HG03039 (cell line): ENCODE measurements around the gene TM4SF4.
"Not testable (repeated sequence)": the region's sequence is repeated elsewhere in the genome, so short reads cannot be mapped to it uniquely, and the experiment has no call there.

Experiments
- ATAC-seq: cut with Tn5 transposase; IDR thresholded peaks from one replicate; pipeline ENCODE4 v1.9.1; 2021; ENCODE audit warnings: mild to moderate bottlenecking, moderate library complexity; ENCODE audit not compliant: unreplicated experiment

TM4SF4 gene

GRCh38 chr3:149474250-149474817, at the start of gene TM4SF4:
TM4SF4 (plus strand) TSS chr3:149474697; CDS start chr3:149474878, 181 bp downstream.
- no peak for ATAC-seq

- no peak for ATAC-seq
Observed at GRCh38 chr3:149424918-149425317, 49.6 kb upstream of the TM4SF4 start.

GRCh38 chr3:149426325-149426724, 48.2 kb upstream of the TM4SF4 start:
- no peak for ATAC-seq

- ATAC-seq: no peak
Observed at GRCh38 chr3:149428087-149428486, 46.4 kb upstream of the TM4SF4 start.

- ATAC-seq: no peak
Observed at GRCh38 chr3:149430216-149430615, 44.3 kb upstream of the TM4SF4 start.

- ATAC-seq: no peak
Observed at GRCh38 chr3:149432149-149432548, 42.3 kb upstream of the TM4SF4 start.

GRCh38 chr3:149435996-149436885, 38.3 kb upstream of the TM4SF4 start:
- no peak for ATAC-seq

- ATAC-seq: no peak
Observed at GRCh38 chr3:149437286-149437685, 37.2 kb upstream of the TM4SF4 start.

- no peak for ATAC-seq
Observed at GRCh38 chr3:149437710-149438109, 36.8 kb upstream of the TM4SF4 start.

GRCh38 chr3:149438981-149439380, 35.5 kb upstream of the TM4SF4 start:
- no peak for ATAC-seq

- ATAC-seq: no peak
Observed at GRCh38 chr3:149441642-149442041, 32.9 kb upstream of the TM4SF4 start.

GRCh38 chr3:149442043-149442442, 32.5 kb upstream of the TM4SF4 start:
- ATAC-seq: no peak

GRCh38 chr3:149442851-149443544, 31.5 kb upstream of the TM4SF4 start:
- ATAC-seq: no peak

- ATAC-seq: no peak
Observed at GRCh38 chr3:149443545-149443912, 31.0 kb upstream of the TM4SF4 start.

GRCh38 chr3:149444867-149445266, 29.6 kb upstream of the TM4SF4 start:
- not testable (repeated sequence) for ATAC-seq

GRCh38 chr3:149448331-149448831, 26.1 kb upstream of the TM4SF4 start:
- no peak for ATAC-seq

GRCh38 chr3:149449182-149449581, 25.3 kb upstream of the TM4SF4 start:
- ATAC-seq: no peak

- ATAC-seq: no peak
Observed at GRCh38 chr3:149449799-149450198, 24.7 kb upstream of the TM4SF4 start.

- no peak for ATAC-seq
Observed at GRCh38 chr3:149450281-149450680, 24.2 kb upstream of the TM4SF4 start.

- ATAC-seq: no peak
Observed at GRCh38 chr3:149452036-149452435, 22.5 kb upstream of the TM4SF4 start.

GRCh38 chr3:149453140-149453805, 21.2 kb upstream of the TM4SF4 start:
- no peak for ATAC-seq
